B cell (primary cell): ENCODE measurements around the gene TMEM151A. TPM values are rescaled to one million over a fixed set of nuclear protein-coding genes. Genes with fewer than 3 reads are reported as not detected.

Source experiments
- ATAC-seq: fragments of 200-7000 bp; cut with Tn5 transposase; one replicate; pipeline ENCODE4 v1.10.0; 2021; ENCODE audit warnings: low read depth, mild to moderate bottlenecking, moderate number of reproducible peaks, moderate library complexity
- CTCF ChIA-PET: fragments of 350-600 bp; sonication (Branson Sonifier 250); formaldehyde crosslinking; loops from one replicate; lab custom pipeline; 2021; ENCODE audit warnings: antibody characterized with exemption, inconsistent platforms; lab: Charles Lee
- POLR2A ChIA-PET: fragments of 350-600 bp; sonication (Branson Sonifier 250); formaldehyde crosslinking; loops from one replicate; lab custom pipeline; 2021; ENCODE audit warnings: antibody characterized with exemption; lab: Charles Lee
- DNase-seq: peaks from one replicate; pipeline ENCODE4 v3.0.0; 2013
- H2AFZ ChIP-seq: 2 replicates; pipeline ENCODE4 v1.6.1; 2012; ENCODE audit warnings: mild to moderate bottlenecking, low read depth, low read length; ENCODE audit not compliant: insufficient read depth, poor library complexity, severe bottlenecking
- H3K27ac ChIP-seq, 2 donors: 1 replicate in 1 of 2; 2 replicates in 1 of 2; pipeline ENCODE4 v1.5.1; 2012 to 2013; ENCODE audit warnings: low read length in 2 of 2, mild to moderate bottlenecking in 2 of 2, moderate library complexity in 1 of 2
- H3K27me3 ChIP-seq, 4 experiments: fragments of 200-600 bp in 1 of 4; sonication (generic) in 1 of 4; replicated peaks in 1 of 4; 1 replicate in 2 of 4; 2 replicates in 2 of 4; pipeline versions ENCODE4 v1.6.1 to v1.7.0; 2013 to 2016; ENCODE audit warnings: low read length in 3 of 4, mild to moderate bottlenecking in 2 of 4, mixed read lengths in 1 of 4, moderate library complexity in 1 of 4; ENCODE audit not compliant: insufficient read depth in 4 of 4, control insufficient read depth in 3 of 4; ENCODE audit errors: control extremely low read depth in 1 of 4
- H3K36me3 ChIP-seq, 2 experiments: replicated peaks in 1 of 2; 1 replicate in 1 of 2; 2 replicates in 1 of 2; pipeline versions ENCODE4 v1.6.1 to v1.7.1; 2013; ENCODE audit warnings: low read length in 1 of 2; ENCODE audit not compliant: insufficient read depth in 2 of 2, control insufficient read depth in 1 of 2; ENCODE audit errors: control extremely low read depth in 1 of 2, extremely low read depth in 1 of 2
- H3K4me1 ChIP-seq, 2 donors: fragments of 200-600 bp in 1 of 2; sonication (generic) in 1 of 2; 1 replicate in 1 of 2; 2 replicates in 1 of 2; pipeline versions ENCODE4 v1.5.1 to v1.6.1; 2013 to 2017; ENCODE audit warnings: low read length in 2 of 2; ENCODE audit not compliant: control insufficient read depth in 2 of 2, insufficient read depth in 2 of 2
- H3K4me2 ChIP-seq: replicated peaks from 2 replicates; pipeline ENCODE3; 2012; ENCODE audit warnings: mild to moderate bottlenecking, low read depth, low read length; ENCODE audit not compliant: poor library complexity, severe bottlenecking
- H3K4me3 ChIP-seq, 5 experiments: fragments of 200-600 bp in 1 of 5; sonication (generic) in 1 of 5; 1 replicate in 3 of 5; 2 replicates in 2 of 5; pipeline versions ENCODE4 v1.5.1 to v1.7.0; 2011 to 2016; ENCODE audit warnings: low read length in 4 of 5, mild to moderate bottlenecking in 4 of 5, low read depth in 2 of 5, control low read depth in 1 of 5, moderate library complexity in 1 of 5; ENCODE audit not compliant: insufficient read depth in 1 of 5; ENCODE audit errors: control extremely low read depth in 1 of 5, extremely low read depth in 1 of 5
- H3K79me2 ChIP-seq: fragments of 200-600 bp; sonication (generic); one replicate; pipeline ENCODE4 v1.6.0; 2016; ENCODE audit warnings: low read length; ENCODE audit not compliant: control insufficient read depth, insufficient read depth
- H3K9ac ChIP-seq: fragments of 200-600 bp; sonication (generic); 2 replicates; pipeline ENCODE4 v1.6.1; 2017; ENCODE audit warnings: mild to moderate bottlenecking, low read length, moderate library complexity
- H3K9me3 ChIP-seq, 3 donors: one replicate each; pipeline versions ENCODE4 v1.6.1 to v1.7.1; 2013; ENCODE audit warnings: low read length in 2 of 3; ENCODE audit not compliant: control insufficient read depth in 2 of 3, insufficient read depth in 1 of 3; ENCODE audit errors: control extremely low read depth in 1 of 3
- H4K20me1 ChIP-seq: 2 replicates; pipeline ENCODE4 v1.6.0; 2012; ENCODE audit warnings: mild to moderate bottlenecking, low read length; ENCODE audit not compliant: insufficient read depth, control insufficient read depth, poor library complexity, severe bottlenecking
- H3K27ac Mint-ChIP-seq: one replicate; pipeline ENCODE4 v1.8.0; 2021; ENCODE audit warnings: mixed read lengths
- H3K27me3 Mint-ChIP-seq: one replicate; pipeline ENCODE4 v1.8.0; 2021; ENCODE audit warnings: mixed read lengths
- H3K4me1 Mint-ChIP-seq: one replicate; pipeline ENCODE4 v1.8.0; 2021; ENCODE audit warnings: mixed read lengths
- H3K4me3 Mint-ChIP-seq: one replicate; pipeline ENCODE4 v1.8.0; 2021; ENCODE audit warnings: mixed read lengths
- H3K9me3 Mint-ChIP-seq: one replicate; pipeline ENCODE4 v1.8.0; 2022; ENCODE audit warnings: mixed read lengths; ENCODE audit not compliant: insufficient read depth
- EZH2 ChIP-seq: IDR thresholded peaks from 2 replicates; pipeline ENCODE4 v1.6.1; 2012; ENCODE audit warnings: borderline replicate concordance, low read depth, mild to moderate bottlenecking, moderate library complexity, low read length; ENCODE audit not compliant: insufficient read depth, poor library complexity, severe bottlenecking
- WGBS: methylation state at CpG from one replicate; pipeline ENCODE4 v1.1.5; 2013; ENCODE audit warnings: missing lambda C conversion rate; ENCODE audit not compliant: insufficient coverage; 5-methylcytosine and 5-hydroxymethylcytosine counted together
- intact Hi-C: fragments of 100-400 bp; cut with micrococcal nuclease; formaldehyde crosslinking; loops from one replicate; pipeline ENCODE4 v1.10.0; 2022
- polyA plus RNA-seq: library from polyadenylated mRNA; depleted of rRNA; stranded (reverse); fragments of >200 nt; gene quantifications from 2 replicates; pipeline ENCODE4 v1.2.3, GENCODE V29; 2012
- total RNA-seq, 2 donors: library from RNA; stranded (reverse); fragments of 120-200 nt in 1 of 2; gene quantifications; 1 replicate in 1 of 2; 2 replicates in 1 of 2; pipeline versions ENCODE4 v1.2.3 to v1.2.4, GENCODE V29; 2013 to 2022
- TF ChIP-seq, protein P1 (sequence below): fragments of 200-600 bp; IDR thresholded peaks from one replicate; pipeline ENCODE4 v1.8.0; 2022; ENCODE audit warnings: antibody characterized with exemption, mild to moderate bottlenecking

Gene TMEM151A
- total and polyA plus RNA-seq, 2 donors (not counting 1 experiment from before 2014, with no cell fraction given), result 0.17 to 1.1 TPM

DNA sequence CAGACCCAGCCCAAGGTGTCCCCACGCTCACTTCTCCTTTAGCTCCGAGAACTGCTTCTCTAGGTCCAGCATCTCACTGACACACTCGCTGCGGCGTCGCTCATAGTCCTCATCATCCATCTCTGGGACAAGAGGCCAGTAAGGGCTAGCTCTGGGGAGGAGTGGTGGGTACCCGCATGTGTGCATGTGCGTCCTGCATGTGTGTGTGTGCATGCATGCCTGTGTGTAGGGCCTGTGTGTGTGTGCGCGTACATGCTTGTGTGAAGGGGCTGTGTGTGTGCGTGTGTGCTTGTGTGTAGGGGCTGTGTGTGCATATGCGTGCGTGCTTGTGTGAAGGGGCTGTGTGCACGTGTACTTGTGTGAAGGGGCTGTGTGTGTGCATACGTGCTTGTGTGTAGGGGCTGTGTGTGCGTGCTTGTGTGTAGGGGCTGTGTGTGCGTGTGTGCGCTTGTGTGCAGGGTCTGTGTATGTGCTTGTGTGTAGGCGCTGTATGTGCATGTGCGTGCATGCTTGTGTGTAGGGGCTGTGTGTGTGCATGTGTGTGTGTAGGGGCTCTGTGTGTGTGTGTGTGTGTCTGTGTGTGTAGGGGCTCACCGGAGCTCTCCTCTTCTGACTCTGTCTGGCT is 49.9 kb downstream of the TMEM151A start:
- Histone ChIP-seq H3K27ac (no peak overlapping the region), H4K20me1 (peaks cover 53% of the 10 kb centered on the region), H3K9me3 (no peaks in the 10 kb centered on the region), H3K79me2 (peaks cover 31% of the 10 kb centered on the region), H3K36me3 (peaks cover 0 to 49% of the 10 kb centered on the region in 2 experiments), H3K27me3 (peaks cover 0 to 1% (median 0%) of the 10 kb centered on the region in 4 experiments), H2AFZ (no peak overlapping the region), H3K9ac (no peak overlapping the region), H3K4me2 (no peak overlapping the region), H3K4me3 (no peak overlapping the region), H3K4me1 (peaks cover 19 to 39% of the 10 kb centered on the region in 2 donors)
- no peaks in the 10 kb centered on the region for H3K27me3 Mint-ChIP-seq
- no peak overlapping the region for H3K4me3 Mint-ChIP-seq
- intact Hi-C loops, result no loop called here
- CTCF ChIA-PET, result interaction anchor here (1.1 to 3.1 kb wide), 3 partner anchors 10 to 44 kb away, joined by 3 to 13 read pairs (median 10); no protein-coding TSS in a partner anchor
- no peak overlapping the region for H3K27ac Mint-ChIP-seq
- peaks cover 42% of the 10 kb centered on the region for H3K4me1 Mint-ChIP-seq
- no peak for DNase-seq
- H3K9me3 Mint-ChIP-seq, result no peaks in the 10 kb centered on the region
- TF ChIP-seq EZH2, result no peak
- TF ChIP-seq, protein P1, sequence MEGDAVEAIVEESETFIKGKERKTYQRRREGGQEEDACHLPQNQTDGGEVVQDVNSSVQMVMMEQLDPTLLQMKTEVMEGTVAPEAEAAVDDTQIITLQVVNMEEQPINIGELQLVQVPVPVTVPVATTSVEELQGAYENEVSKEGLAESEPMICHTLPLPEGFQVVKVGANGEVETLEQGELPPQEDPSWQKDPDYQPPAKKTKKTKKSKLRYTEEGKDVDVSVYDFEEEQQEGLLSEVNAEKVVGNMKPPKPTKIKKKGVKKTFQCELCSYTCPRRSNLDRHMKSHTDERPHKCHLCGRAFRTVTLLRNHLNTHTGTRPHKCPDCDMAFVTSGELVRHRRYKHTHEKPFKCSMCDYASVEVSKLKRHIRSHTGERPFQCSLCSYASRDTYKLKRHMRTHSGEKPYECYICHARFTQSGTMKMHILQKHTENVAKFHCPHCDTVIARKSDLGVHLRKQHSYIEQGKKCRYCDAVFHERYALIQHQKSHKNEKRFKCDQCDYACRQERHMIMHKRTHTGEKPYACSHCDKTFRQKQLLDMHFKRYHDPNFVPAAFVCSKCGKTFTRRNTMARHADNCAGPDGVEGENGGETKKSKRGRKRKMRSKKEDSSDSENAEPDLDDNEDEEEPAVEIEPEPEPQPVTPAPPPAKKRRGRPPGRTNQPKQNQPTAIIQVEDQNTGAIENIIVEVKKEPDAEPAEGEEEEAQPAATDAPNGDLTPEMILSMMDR, result no peak
- WGBS, result 97% methylated on average over 20 of the region's 21 CpGs
- ATAC-seq, result no peak
- POLR2A ChIA-PET, result no interaction called here

DNA sequence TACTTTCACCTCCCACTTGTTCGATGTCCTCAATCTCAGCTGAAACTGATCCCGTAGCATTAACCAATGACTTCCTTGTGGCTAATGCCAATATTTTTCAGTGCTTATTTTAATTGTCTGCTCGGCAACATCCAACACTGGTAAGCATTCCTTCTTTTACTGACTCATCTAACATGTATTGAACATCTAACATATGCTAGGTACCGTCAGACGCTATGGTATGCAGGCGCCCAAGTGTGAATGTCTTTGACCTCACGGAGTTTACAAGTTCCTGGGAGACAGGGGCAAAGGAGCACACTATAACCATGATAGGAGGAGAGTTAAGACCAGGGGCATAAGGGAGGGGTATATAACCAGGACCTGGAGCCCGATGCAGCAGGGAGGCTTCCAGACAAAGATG is 51.5 kb downstream of the TMEM151A start:
- Histone ChIP-seq H3K36me3 (peaks cover 0 to 40% of the 10 kb centered on the region in 2 experiments), H3K4me1 (peaks cover 19 to 42% of the 10 kb centered on the region in 2 donors), H3K79me2 (peaks cover 31% of the 10 kb centered on the region), H3K9me3 (no peaks in the 10 kb centered on the region), H3K4me3 (no peak overlapping the region), H2AFZ (no peak overlapping the region), H3K9ac (no peak overlapping the region), H3K27ac (no peak overlapping the region), H4K20me1 (peaks cover 53% of the 10 kb centered on the region), H3K4me2 (no peak overlapping the region), H3K27me3 (no peaks in the 10 kb centered on the region)
- ChIA-PET CTCF (interaction anchor here (0.7 to 5.2 kb wide), 5 partner anchors 26 to 630 kb away, joined by 3 to 44 read pairs (median 10); partner anchors contain the start of gene CD248), POLR2A (no interaction called here)
- intact Hi-C loops, result no loop called here
- no peak for TF ChIP-seq EZH2
- TF ChIP-seq, protein P1, result no peak
- Mint-ChIP-seq H3K4me3 (peak overlapping the region; percentile 97), H3K9me3 (no peaks in the 10 kb centered on the region), H3K4me1 (peaks cover 44% of the 10 kb centered on the region), H3K27me3 (no peaks in the 10 kb centered on the region), H3K27ac (peak overlapping the region; percentile 46)
- 96% methylated on average over 5 of the region's 8 CpGs for WGBS
- DNase-seq (no peak), ATAC-seq (no peak)
